H1 (cell line): ENCODE measurements around the gene MAP3K6. TPM values are rescaled to one million over a fixed set of nuclear protein-coding genes. Genes with fewer than 3 reads are reported as not detected.

Source experiments
- CTCF ChIA-PET: fragments of 300-600 bp; sonication (Branson Sonifier 250); formaldehyde crosslinking; loops from one replicate; lab custom pipeline; 2021; ENCODE audit not compliant: partially characterized antibody; lab: Charles Lee
- POLR2A ChIA-PET: fragments of 300-600 bp; sonication (Branson Sonifier 250); formaldehyde crosslinking; loops from one replicate; lab custom pipeline; 2021; ENCODE audit warnings: inconsistent platforms; ENCODE audit not compliant: partially characterized antibody; lab: Charles Lee
- DNase-seq, 2 experiments: peaks; one replicate each; pipeline versions ENCODE4 v3.0.0 to v3.0.0-alpha.2; 2010 to 2022; ENCODE audit warnings: low spot score in 2 of 2, low read depth in 1 of 2, mixed read lengths in 1 of 2
- FAIRE-seq: peaks from 2 replicates; lab custom pipeline; 2011; peaks lifted over from hg19 to GRCh38; lab: Jason Lieb, UNC
- H2AFZ ChIP-seq: 2 replicates; pipeline ENCODE4 v1.8.1; 2012; ENCODE audit warnings: low read length, inconsistent platforms
- H2AK5ac ChIP-seq: 2 replicates; pipeline ENCODE4 v1.6.1; 2013; ENCODE audit warnings: low read depth, low read length
- H2BK120ac ChIP-seq: replicated peaks from 2 replicates; pipeline ENCODE3; 2013; ENCODE audit warnings: low read depth, low read length, inconsistent platforms
- H2BK12ac ChIP-seq: 2 replicates; pipeline ENCODE4 v1.6.1; 2013; ENCODE audit warnings: low read depth, low read length
- H2BK15ac ChIP-seq: 2 replicates; pipeline ENCODE4 v1.6.1; 2013; ENCODE audit warnings: low read length
- H2BK20ac ChIP-seq: 2 replicates; pipeline ENCODE4 v1.6.1; 2013; ENCODE audit warnings: low read length
- H2BK5ac ChIP-seq: 2 replicates; pipeline ENCODE4 v1.6.1; 2013; ENCODE audit warnings: low read depth, low read length
- H3K14ac ChIP-seq: 2 replicates; pipeline ENCODE4 v1.6.1; 2013; ENCODE audit warnings: inconsistent platforms; ENCODE audit not compliant: insufficient read length
- H3K18ac ChIP-seq: 2 replicates; pipeline ENCODE4 v1.6.1; 2013; ENCODE audit warnings: low read length; ENCODE audit errors: extremely low read depth
- H3K23ac ChIP-seq: 2 replicates; pipeline ENCODE4 v1.6.1; 2013; ENCODE audit warnings: inconsistent platforms; ENCODE audit not compliant: insufficient read length
- H3K23me2 ChIP-seq: 2 replicates; pipeline ENCODE4 v1.6.1; 2013; ENCODE audit warnings: low read depth, low read length
- H3K27ac ChIP-seq: 2 replicates; pipeline ENCODE4 v1.6.1; 2011; ENCODE audit warnings: low read depth, low read length, inconsistent platforms
- H3K27me3 ChIP-seq, 4 experiments: replicated peaks in 1 of 4; 1 replicate in 1 of 4; 2 replicates in 3 of 4; pipeline versions ENCODE4 v1.6.1 to v1.8.1; 2011 to 2013; ENCODE audit warnings: low read length in 3 of 4, mild to moderate bottlenecking in 3 of 4, inconsistent platforms in 2 of 4, mixed read lengths in 2 of 4, moderate library complexity in 1 of 4; ENCODE audit not compliant: control insufficient read depth in 3 of 4, insufficient read depth in 3 of 4; ENCODE audit errors: extremely low read depth in 1 of 4
- H3K36me3 ChIP-seq, 4 experiments: 2 replicates each; pipeline versions ENCODE4 v1.6.1 to v1.8.1; 2011 to 2013; ENCODE audit warnings: mild to moderate bottlenecking in 4 of 4, low read length in 3 of 4, moderate library complexity in 2 of 4, control low read depth in 1 of 4, inconsistent platforms in 1 of 4; ENCODE audit not compliant: insufficient read depth in 4 of 4, control insufficient read depth in 2 of 4
- H3K4ac ChIP-seq: replicated peaks from 2 replicates; pipeline ENCODE3; 2013; ENCODE audit warnings: low read length, low read depth, mixed read lengths, inconsistent platforms; ENCODE audit not compliant: insufficient read length
- H3K4me1 ChIP-seq, 4 experiments: replicated peaks in 1 of 4; 1 replicate in 1 of 4; 2 replicates in 3 of 4; pipeline versions ENCODE4 v1.6.1 to v1.8.1; 2011 to 2013; ENCODE audit warnings: low read length in 3 of 4, inconsistent platforms in 2 of 4, mixed read lengths in 1 of 4; ENCODE audit not compliant: insufficient read depth in 4 of 4, control insufficient read depth in 3 of 4
- H3K4me2 ChIP-seq, 2 experiments: 2 replicates each; pipeline versions ENCODE4 v1.6.1 to v1.8.1; 2011 to 2013; ENCODE audit warnings: low read depth in 2 of 2, low read length in 2 of 2, control low read depth in 1 of 2, inconsistent platforms in 1 of 2, mild to moderate bottlenecking in 1 of 2; ENCODE audit not compliant: insufficient read depth in 1 of 2
- H3K4me3 ChIP-seq, 4 experiments: fragments of 200-600, 300-600 bp in 1 of 4; sonication (generic), shearing (Covaris generic), sonication (Bioruptor Twin) in 1 of 4; 2 replicates each; pipeline versions ENCODE4 v1.5.1 to v1.8.1; 2011 to 2016; ENCODE audit warnings: low read length in 4 of 4, low read depth in 3 of 4, control low read depth in 2 of 4, inconsistent platforms in 2 of 4, mild to moderate bottlenecking in 2 of 4, mixed read lengths in 1 of 4, moderate library complexity in 1 of 4; ENCODE audit not compliant: insufficient read depth in 2 of 4; ENCODE audit errors: extremely low read depth in 1 of 4
- H3K56ac ChIP-seq: replicated peaks from 2 replicates; pipeline ENCODE3; 2013; ENCODE audit warnings: low read depth, mild to moderate bottlenecking, mixed read lengths, low read length, inconsistent platforms; ENCODE audit not compliant: insufficient read length
- H3K79me1 ChIP-seq: 2 replicates; pipeline ENCODE4 v1.6.1; 2013; ENCODE audit warnings: low read depth, low read length, control low read depth
- H3K79me2 ChIP-seq, 2 experiments: 2 replicates each; pipeline versions ENCODE4 v1.6.1 to v1.8.1; 2012 to 2013; ENCODE audit warnings: low read length in 2 of 2, mild to moderate bottlenecking in 2 of 2, inconsistent platforms in 1 of 2; ENCODE audit not compliant: insufficient read depth in 2 of 2, control insufficient read depth in 1 of 2
- H3K9ac ChIP-seq, 4 experiments: replicated peaks in 1 of 4; 1 replicate in 1 of 4; 2 replicates in 3 of 4; pipeline versions ENCODE4 v1.6.1 to v1.8.1; 2011 to 2013; ENCODE audit warnings: low read depth in 3 of 4, low read length in 3 of 4, control low read depth in 2 of 4, mild to moderate bottlenecking in 2 of 4, moderate library complexity in 2 of 4, inconsistent platforms in 1 of 4; ENCODE audit errors: extremely low read depth in 1 of 4
- H3K9me3 ChIP-seq, 2 experiments: 2 replicates each; pipeline versions ENCODE4 v1.6.1 to v1.8.1; 2012 to 2013; ENCODE audit warnings: mild to moderate bottlenecking in 2 of 2, moderate library complexity in 2 of 2, control low read depth in 1 of 2, inconsistent platforms in 1 of 2, low read depth in 1 of 2, low read length in 1 of 2, mixed read lengths in 1 of 2; ENCODE audit not compliant: insufficient read depth in 2 of 2
- H4K20me1 ChIP-seq, 2 experiments: replicated peaks in 1 of 2; 2 replicates each; pipeline versions ENCODE3 to v1.8.1; 2011 to 2013; ENCODE audit warnings: inconsistent platforms in 2 of 2, low read length in 2 of 2, mild to moderate bottlenecking in 1 of 2; ENCODE audit not compliant: insufficient read depth in 2 of 2, control insufficient read depth in 1 of 2
- H4K5ac ChIP-seq: 2 replicates; pipeline ENCODE4 v1.6.1; 2013; ENCODE audit warnings: low read length, low read depth, mixed read lengths, inconsistent platforms; ENCODE audit not compliant: insufficient read length
- H4K8ac ChIP-seq: 2 replicates; pipeline ENCODE4 v1.8.0; 2013; ENCODE audit warnings: mild to moderate bottlenecking, moderate library complexity, low read length, inconsistent platforms; ENCODE audit not compliant: insufficient read depth; ENCODE audit errors: extremely low read depth
- H4K91ac ChIP-seq: replicated peaks from 2 replicates; pipeline ENCODE3; 2013; ENCODE audit warnings: low read length, mixed read lengths, inconsistent platforms; ENCODE audit not compliant: insufficient read length
- CEBPB ChIP-seq: IDR thresholded peaks from 2 replicates; pipeline ENCODE4 v1.6.1; 2012; ENCODE audit warnings: low read depth, low read length
- RAD21 ChIP-seq, 2 experiments: IDR thresholded peaks in 1 of 2; conservative IDR thresholded peaks in 1 of 2; 2 replicates each; pipeline ENCODE4 v1.6.1; 2011; ENCODE audit warnings: low read depth in 2 of 2, low read length in 2 of 2, improper control_type of control experiment in 1 of 2, inconsistent platforms in 1 of 2, mild to moderate bottlenecking in 1 of 2, moderate library complexity in 1 of 2
- SIRT6 ChIP-seq: IDR thresholded peaks from one replicate; pipeline ENCODE4 v1.7.1; 2012; ENCODE audit warnings: low read length, inconsistent platforms
- WGBS, 2 experiments: shearing (Covaris generic) in 1 of 2; methylation state at CpG; one replicate each; pipeline versions ENCODE4 v1.1.6 to v1.1.7; 2013 to 2015; ENCODE audit warnings: low lambda C conversion rate in 2 of 2, mixed read lengths in 2 of 2, inconsistent platforms in 1 of 2, low coverage in 1 of 2, missing lambda C conversion rate in 1 of 2; ENCODE audit not compliant: insufficient replicate concordance in 2 of 2, insufficient coverage in 1 of 2, insufficient read length in 1 of 2; ENCODE audit errors: extremely low coverage in 1 of 2, missing lambda C conversion rate in 1 of 2; 5-methylcytosine and 5-hydroxymethylcytosine counted together
- polyA plus RNA-seq, 7 experiments: library from polyadenylated mRNA; depleted of rRNA in 3 of 7; stranded (reverse) in 5 of 7; unstranded in 2 of 7; fragments of >200 nt in 5 of 7; fragments of 200-250 nt in 2 of 7; gene quantifications; 1 replicate in 5 of 7; 2 replicates in 1 of 7; 4 replicates in 1 of 7; pipeline versions ENCODE4 v1.2.1 to v1.2.3, GENCODE V29; 2011 to 2013; ENCODE audit warnings: missing spikeins in 2 of 7, mixed read lengths in 2 of 7
- total RNA-seq: library from RNA; stranded (reverse); fragmentation: NEBNext Ultra II Directional; extraction: Animal tissue kit (Norgen Biotek cat#: 25700); gene quantifications from 2 replicates; pipeline ENCODE4 v1.2.1, GENCODE V29; 2021

The MAP3K6 gene
- total and polyA plus RNA-seq, 2 of the 8 experiments (the other 6 are each of a cell fraction or from before 2014, with no cell fraction given) = 7.4 to 7.6 TPM

DNA sequence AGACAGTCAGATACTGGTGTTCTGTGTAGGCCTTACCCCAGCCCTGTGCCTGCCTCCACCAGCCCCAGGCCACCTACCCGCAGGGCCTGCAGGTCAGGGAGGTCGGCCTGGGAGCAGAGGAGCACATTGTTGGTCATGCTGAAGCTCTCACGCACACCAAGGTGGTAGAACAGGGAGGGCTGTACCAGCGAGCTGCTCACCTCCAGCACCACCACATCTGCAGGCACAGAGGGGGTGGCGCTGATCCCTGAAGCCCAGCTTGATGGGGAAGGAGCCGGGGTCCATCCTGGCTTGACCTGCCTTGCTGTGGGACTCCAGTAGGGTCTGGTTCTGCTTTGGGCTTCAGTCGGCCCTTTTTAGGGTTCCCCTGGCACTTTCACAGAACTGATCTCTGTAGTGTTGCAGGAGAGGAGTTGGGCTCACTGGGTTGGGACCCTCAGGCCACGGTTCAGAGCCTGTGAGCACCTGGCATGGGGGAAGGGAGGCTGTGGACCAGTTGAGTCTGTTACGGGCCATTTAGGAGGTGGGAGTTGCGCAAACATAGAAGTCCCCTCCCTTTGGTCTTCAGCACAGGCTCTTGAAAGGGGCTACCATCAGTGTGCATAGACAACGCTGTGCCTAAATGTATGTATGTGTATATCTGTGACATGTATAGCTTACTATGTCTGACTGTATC, 1.9 kb downstream of the MAP3K6 start:
- Histone ChIP-seq H3K56ac (no peak overlapping the region), H3K23ac (no peak overlapping the region), H3K14ac (no peak overlapping the region), H3K79me1 (no peaks in the 10 kb centered on the region), H2BK120ac (no peak overlapping the region), H2BK12ac (peak overlapping the region; percentile 33; the same call in 1 of the 2 replicates), H3K4me2 (peak overlapping the region; percentile 85 to 97; a peak in 3 of 4 replicates), H4K8ac (no peak overlapping the region; the same call in 1 of the 2 replicates), H4K5ac (no peak overlapping the region), H3K4ac (no peak overlapping the region), H3K18ac (no peak overlapping the region), H4K91ac (no peak overlapping the region), H2AK5ac (0 out of 2 replicates have a peak overlapping the region, but pooled peaks have one; percentile 9), H2AFZ (no peak overlapping the region), H3K79me2 (no peaks in the 10 kb centered on the region), H3K4me3 (peak overlapping the region in 1 of 4 experiments; percentile 62; a peak in 1 of 8 replicates), H3K27ac (no peak overlapping the region), H2BK20ac (no peak overlapping the region), H4K20me1 (peaks cover 0 to 4% of the 10 kb centered on the region in 2 experiments), H3K9me3 (no peaks in the 10 kb centered on the region), H3K36me3 (no peaks in the 10 kb centered on the region), H3K27me3 (peaks cover 6 to 21% (median 15%) of the 10 kb centered on the region in 4 experiments), H3K9ac (no peak overlapping the region), H2BK15ac (peak overlapping the region; percentile 14; the same call in 1 of the 2 replicates), H3K4me1 (peaks cover 6 to 24% (median 10%) of the 10 kb centered on the region in 4 experiments), H3K23me2 (peaks cover 14% of the 10 kb centered on the region; the same call in 1 of the 2 replicates), H2BK5ac (peak overlapping the region; percentile 48; the same call in 1 of the 2 replicates)
- ChIA-PET CTCF (interaction anchor here (0.7 to 28.8 kb wide), 16 partner anchors 9 to 242 kb away, joined by 3 to 625 read pairs (median 8); partner anchors contain the start of genes CD164L2, FCN3, GPR3 and SYTL1), POLR2A (interaction anchor here (0.6 to 10.3 kb wide), 11 partner anchors 12 to 206 kb away, joined by 3 to 101 read pairs (median 4); partner anchors contain the start of gene CD164L2)
- DNase-seq (no peak), FAIRE-seq (no peak)
- 80% methylated on average over 11 of the region's 11 CpGs; no CpG with 5 or more reads in 1 of the 2 experiments for WGBS, 2 experiments
- TF ChIP-seq SIRT6 = no peak
- no peak for TF ChIP-seq RAD21 (IDR thresholded peaks at IDR 0.05 in 1 of 2, conservative IDR thresholded peaks at IDR 0.05 in 1 of 2; ENCODE audit: low read depth in 2 of 2, low read length in 2 of 2)
- TF ChIP-seq CEBPB = peak; percentile 59
